HG03064 (cell line): ENCODE results near the gene NIT2.

ENCODE experiments used
- ATAC-seq: cut with Tn5 transposase; IDR thresholded peaks from one replicate; pipeline ENCODE4 v1.9.1; 2021; ENCODE audit warnings: low read depth; ENCODE audit not compliant: unreplicated experiment

Gene NIT2

GRCh38 chr3:100389025-100389424, 54.5 kb downstream of the NIT2 start:
- no peak for ATAC-seq

DNA sequence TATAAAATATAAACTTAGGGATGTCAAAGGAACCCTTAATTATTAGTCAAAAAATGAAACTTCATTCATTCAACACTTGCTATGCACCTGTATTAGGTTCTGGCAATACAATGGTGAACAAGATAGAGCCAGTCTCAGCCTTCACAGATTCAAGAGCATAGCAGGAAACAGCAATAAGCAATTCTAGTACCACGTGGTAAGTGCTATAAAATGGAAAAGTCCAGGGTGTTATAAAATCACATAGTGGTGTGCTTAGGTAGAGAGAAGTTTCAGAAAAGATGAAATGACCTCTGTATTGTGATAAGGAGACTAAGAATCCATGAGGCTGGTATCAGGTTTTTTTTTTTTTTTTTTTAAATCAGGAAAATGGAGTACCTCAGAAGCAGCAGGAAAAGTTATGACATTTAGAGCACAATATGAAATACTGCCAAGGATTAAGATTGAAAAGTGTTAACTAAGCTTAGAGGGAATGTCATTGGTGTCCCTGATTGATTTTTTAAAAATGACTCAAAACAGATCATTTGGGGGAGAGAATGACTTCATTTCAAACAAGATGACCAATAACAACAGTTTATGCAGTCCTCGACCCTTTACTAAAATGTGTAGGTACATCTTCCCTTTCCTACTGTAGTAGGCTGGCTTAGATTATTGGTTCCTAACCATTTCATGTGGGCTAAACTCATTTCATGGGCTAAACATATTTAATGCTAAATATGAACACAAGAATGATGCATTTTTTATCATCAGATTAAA, 61.3 kb downstream of the NIT2 start:
- ATAC-seq: no peak

DNA sequence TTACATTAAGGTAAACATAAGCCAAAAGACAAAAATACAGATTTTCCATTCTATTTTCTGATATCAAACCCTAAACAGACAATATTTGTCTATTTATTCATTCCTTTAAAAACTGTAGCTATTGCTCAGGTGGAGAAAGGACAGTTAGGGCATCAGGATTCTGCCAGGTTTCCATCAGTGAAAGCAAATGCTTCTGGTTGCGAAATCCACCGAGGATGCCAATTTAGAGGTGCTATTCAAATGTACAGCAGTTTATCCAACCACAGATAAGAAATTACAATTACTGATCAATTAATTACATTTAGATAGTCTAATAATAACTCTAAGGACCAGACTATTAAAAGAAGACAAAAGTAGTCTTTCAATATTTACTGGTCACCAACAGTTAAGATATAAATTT, 62.4 kb downstream of the NIT2 start:
- ATAC-seq: no peak

- ATAC-seq: no peak
Observed at GRCh38 chr3:100399341-100400071, 64.9 kb downstream of the NIT2 start.

DNA sequence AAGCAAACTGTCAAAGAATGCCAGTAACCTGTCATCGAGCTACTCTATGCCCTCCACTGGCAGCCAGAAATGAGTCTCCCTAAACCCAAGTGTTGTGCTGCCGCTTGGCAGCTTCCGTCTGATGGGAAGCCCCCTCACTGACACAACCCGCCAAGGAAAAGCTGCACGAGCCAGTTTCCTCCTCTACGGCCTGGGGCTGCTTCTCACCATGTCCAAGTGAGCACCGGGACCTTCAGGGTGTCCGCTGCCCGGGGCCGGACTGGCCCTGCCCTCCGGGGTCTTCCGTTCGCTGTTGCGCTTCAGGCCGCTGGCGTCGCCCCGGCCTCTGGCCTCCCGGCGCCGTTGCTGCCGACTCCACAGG, 65.8 kb downstream of the NIT2 start:
- ATAC-seq: peak; percentile 18

DNA sequence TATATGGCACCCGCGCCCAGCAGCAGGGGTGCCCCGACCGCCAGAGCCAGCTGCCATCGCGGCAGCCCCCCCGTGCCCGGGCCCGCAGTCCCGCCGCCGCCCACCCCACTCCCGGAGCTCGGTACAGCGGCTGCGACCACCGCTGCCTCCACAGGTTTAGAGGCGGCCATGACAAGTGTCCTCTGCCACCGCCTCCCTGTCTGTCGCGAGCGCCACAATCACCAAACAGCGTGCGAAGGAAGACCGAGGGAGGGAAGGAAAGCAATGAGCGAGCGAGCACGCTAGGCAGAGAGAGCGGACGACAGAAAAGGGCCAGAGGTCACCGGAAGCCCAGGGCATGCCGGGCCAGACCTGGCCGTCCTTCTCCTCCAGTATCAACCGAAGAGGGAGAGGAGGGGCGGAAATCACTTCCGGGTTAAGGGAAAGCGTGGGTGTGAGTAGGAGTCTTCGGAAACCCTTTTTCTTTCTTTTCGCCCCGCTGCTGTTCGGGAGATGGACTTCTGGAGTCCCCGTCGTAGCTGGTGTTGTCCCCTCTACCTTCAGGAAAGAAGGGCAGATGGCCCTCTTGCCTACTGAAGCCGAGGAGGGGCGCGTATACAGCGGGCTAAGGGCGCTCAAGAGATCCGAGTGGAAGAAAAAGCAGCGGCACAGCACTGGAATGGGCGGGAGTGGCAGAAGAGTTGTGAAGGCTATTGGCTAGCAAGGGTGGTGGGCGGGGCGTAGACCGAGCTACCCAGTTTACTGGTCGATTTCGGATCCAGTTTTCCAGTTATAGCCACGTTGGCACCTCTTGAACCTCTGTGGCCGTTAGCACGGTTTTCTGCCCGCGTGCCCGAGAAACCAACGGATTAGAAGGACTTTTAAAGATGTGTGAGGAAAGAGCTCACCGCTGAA, 66.5 kb downstream of the NIT2 start, which contains the start of the genes LNP1 and TOMM70:
TSS of gene LNP1 (plus strand) at position 760 of the 894 bp plus-strand sequence. CDS start 28,191 bp downstream, outside the sequence.
TSS of gene TOMM70 (minus strand) at position 310 of the 894 bp plus-strand sequence. CDS start at position 170, 140 bp downstream.
- peak; percentile 89 for ATAC-seq

DNA sequence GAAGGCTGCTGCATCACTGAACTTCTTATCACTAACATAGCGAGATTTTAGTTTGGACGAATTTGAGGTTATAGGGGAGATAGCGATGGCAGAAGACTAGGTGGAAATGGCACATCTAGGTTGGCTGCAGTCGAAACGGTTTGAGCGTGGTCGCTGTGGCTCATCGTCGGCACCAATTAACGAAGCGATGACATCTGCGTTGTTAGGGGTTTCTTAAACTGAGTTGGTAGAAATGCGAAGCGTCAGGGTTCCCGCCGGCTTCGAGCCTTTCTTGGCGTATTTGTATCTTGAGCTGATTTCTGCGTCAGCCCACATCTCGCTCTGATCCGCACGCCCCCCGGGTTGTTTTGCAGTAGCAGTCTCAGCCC, 67.1 kb downstream of the NIT2 start:
- peak; percentile 12 for ATAC-seq

DNA sequence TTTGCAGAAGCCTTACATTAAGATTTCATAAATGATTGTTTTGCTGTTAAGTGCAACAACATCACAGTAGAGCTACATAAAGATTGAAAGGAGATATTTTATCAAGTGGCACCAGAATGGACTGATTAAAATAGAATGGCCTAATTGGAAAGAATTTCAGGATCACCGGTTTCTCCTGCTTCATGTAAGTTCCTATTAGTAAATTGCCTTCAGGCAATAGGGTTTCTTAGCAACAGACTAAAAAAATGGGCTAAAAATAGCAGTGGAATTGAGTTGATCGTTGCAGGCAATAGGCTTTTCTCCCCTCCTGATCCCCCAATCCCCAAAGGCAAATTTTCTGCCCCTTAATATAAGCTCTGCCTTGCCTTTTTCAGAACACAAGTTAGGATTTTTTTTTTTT, 67.7 kb downstream of the NIT2 start:
- ATAC-seq: no peak

GRCh38 chr3:100402891-100403290, 68.3 kb downstream of the NIT2 start:
- ATAC-seq: no peak

GRCh38 chr3:100403362-100404249, 69.0 kb downstream of the NIT2 start:
- no peak for ATAC-seq

GRCh38 chr3:100404250-100404548, 69.6 kb downstream of the NIT2 start:
- no peak for ATAC-seq

DNA sequence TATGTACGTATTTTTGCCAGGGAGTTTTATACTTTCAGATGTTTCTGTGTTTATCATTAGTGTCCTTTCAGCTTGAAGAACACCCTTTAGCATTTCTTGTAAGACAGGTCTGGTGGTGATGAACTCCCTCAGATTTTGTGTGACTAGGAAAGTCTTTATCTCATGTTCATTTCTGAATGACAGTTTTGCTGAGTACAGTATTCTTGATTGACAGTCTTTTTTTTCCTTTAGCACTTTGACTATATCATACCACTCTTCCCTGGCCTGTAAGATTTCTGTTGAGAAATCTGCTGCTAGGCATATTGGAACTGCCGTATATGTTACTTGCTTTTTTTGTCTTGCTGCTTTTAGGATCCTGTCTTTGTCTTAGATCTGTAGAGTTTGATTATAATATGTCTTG, 72.6 kb downstream of the NIT2 start:
- ATAC-seq: no peak

DNA sequence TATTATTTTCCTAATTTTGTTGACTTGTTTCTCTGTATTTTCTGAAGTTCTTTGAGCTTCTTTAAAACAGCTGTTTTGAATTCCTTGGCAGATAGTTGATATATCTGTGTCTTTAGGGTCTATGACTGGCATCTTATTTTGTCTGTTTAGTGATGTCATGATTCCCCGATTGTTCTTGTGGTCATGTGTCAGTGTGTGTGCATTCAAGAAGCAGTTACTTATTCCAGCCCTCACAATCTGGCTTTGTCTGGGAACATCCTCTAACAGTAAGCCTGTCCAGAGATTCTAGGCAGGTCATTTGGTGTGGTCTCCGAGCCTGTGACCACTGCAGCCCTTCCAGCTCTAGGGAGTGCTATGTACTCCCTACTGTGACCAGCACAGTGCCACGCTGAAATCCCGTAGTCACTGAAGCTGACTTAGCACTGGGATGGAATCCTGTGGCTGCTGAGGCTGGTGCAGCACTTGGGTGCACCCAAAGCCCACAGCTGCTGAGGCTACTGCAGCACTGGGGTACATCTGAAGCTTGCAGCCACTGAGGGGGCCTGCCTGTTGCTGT, 73.5 kb downstream of the NIT2 start:
- no peak for ATAC-seq
